GM23338 (cell line): ENCODE data around the gene ZYG11B.

Experiments used
- CTCF ChIP-seq, 2 experiments: fragments of 200-600 bp in 1 of 2; sonication (generic) in 1 of 2; conservative IDR thresholded peaks; 2 replicates each; pipeline versions ENCODE4 v1.5.1 to v1.6.1; 2016 to 2017; ENCODE audit warnings: antibody characterized with exemption in 2 of 2, low read depth in 2 of 2, mild to moderate bottlenecking in 2 of 2, moderate library complexity in 1 of 2
- EZH2 ChIP-seq: fragments of 200-600 bp; sonication (generic); IDR thresholded peaks from one replicate; pipeline ENCODE4 v1.8.0; 2017; ENCODE audit warnings: antibody characterized with exemption, mild to moderate bottlenecking, low read depth; ENCODE audit not compliant: unreplicated experiment
- EZH2phosphoT487 ChIP-seq: fragments of 200-600 bp; sonication (generic); IDR thresholded peaks from one replicate; pipeline ENCODE4 v1.8.1; 2018; ENCODE audit warnings: antibody characterized with exemption; ENCODE audit not compliant: unreplicated experiment
- JUNB ChIP-seq: IDR thresholded peaks from one replicate; pipeline ENCODE4 v1.6.1; 2016; ENCODE audit warnings: antibody characterized with exemption; ENCODE audit not compliant: unreplicated experiment
- NANOG ChIP-seq: IDR thresholded peaks from 2 replicates; pipeline ENCODE4 v1.6.1; 2016; ENCODE audit warnings: antibody characterized with exemption, borderline replicate concordance
- POLR2AphosphoS5 ChIP-seq: IDR thresholded peaks from 2 replicates; pipeline ENCODE4 v1.6.1; 2016; ENCODE audit warnings: antibody characterized with exemption, low read depth
- REST ChIP-seq: IDR thresholded peaks from one replicate; pipeline ENCODE4 v1.6.1; 2018; ENCODE audit warnings: antibody characterized with exemption; ENCODE audit not compliant: unreplicated experiment

GRCh38 chr1:52697795-52698674, 28.2 kb upstream of the ZYG11B start, which contains the start of gene COA7:
- TF ChIP-seq CTCF (conservative IDR thresholded peaks at IDR 0.05; ENCODE audit: low read depth in 2 of 2) (no peak), POLR2AphosphoS5 (peak; percentile 90), EZH2phosphoT487 (no peak), EZH2 (no peak), JUNB (no peak), REST (no peak), NANOG (no peak)
